Spinal cord (tissue), 10 donors: ENCODE measurements around the gene TCF7L2. TPM values are rescaled to one million over a fixed set of nuclear protein-coding genes. Genes with fewer than 3 reads are reported as not detected.
A peak's percentile ranks its signal among the peaks of the same experiment; 100 is the strongest.

Source experiments
- DNase-seq, 6 donors: peaks; one replicate each; pipeline versions ENCODE4 v3.0.0 to v3.0.0-alpha.2; 2013 to 2015; ENCODE audit warnings: low spot score in 6 of 6, low read depth in 4 of 6
- H3K27ac ChIP-seq: one replicate; pipeline ENCODE4 v1.5.1; 2013; ENCODE audit warnings: low read depth, low read length, control low read depth
- H3K27me3 ChIP-seq: one replicate; pipeline ENCODE4 v1.6.1; 2013; ENCODE audit warnings: low read length; ENCODE audit not compliant: control insufficient read depth, insufficient read depth
- H3K36me3 ChIP-seq: one replicate; pipeline ENCODE4 v1.6.1; 2013; ENCODE audit warnings: low read length; ENCODE audit not compliant: control insufficient read depth, insufficient read depth
- H3K4me1 ChIP-seq: one replicate; pipeline ENCODE4 v1.6.1; 2013; ENCODE audit warnings: low read length; ENCODE audit not compliant: control insufficient read depth, insufficient read depth
- H3K4me3 ChIP-seq: one replicate; pipeline ENCODE4 v1.5.1; 2013; ENCODE audit warnings: low read depth, low read length, control low read depth
- H3K9me3 ChIP-seq: one replicate; pipeline ENCODE4 v1.6.1; 2013; ENCODE audit warnings: low read length; ENCODE audit not compliant: control insufficient read depth, insufficient read depth
- WGBS: methylation state at CpG from one replicate; pipeline ENCODE4 v1.1.5; 2013; ENCODE audit warnings: missing lambda C conversion rate; ENCODE audit not compliant: insufficient coverage; 5-methylcytosine and 5-hydroxymethylcytosine counted together
- polyA plus RNA-seq, 2 donors: library from polyadenylated mRNA; unstranded; fragments of 120-200 nt; gene quantifications; one replicate each; pipeline ENCODE4 v1.2.1, GENCODE V29; 2013; ENCODE audit not compliant: insufficient read length in 2 of 2
- total RNA-seq, 2 donors: library from RNA; depleted of rRNA in 1 of 2; stranded (reverse); fragments of 120-200 nt in 1 of 2; fragments of >200 nt in 1 of 2; gene quantifications; one replicate each; pipeline versions ENCODE4 v1.2.3 to v1.2.4, GENCODE V29; 2013 to 2014
- donor health status: healthy.

Gene TCF7L2
- total and polyA plus RNA-seq, 4 donors, result 12.9 to 75.5 (median 36.6) TPM

GRCh38 chr10:113169111-113169510, 219.1 kb downstream of the TCF7L2 start:
- Histone ChIP-seq H3K27ac (peak overlapping the region; percentile 4), H3K4me3 (no peak overlapping the region), H3K27me3 (peaks cover 7% of the 10 kb centered on the region), H3K36me3 (peaks cover 6% of the 10 kb centered on the region), H3K9me3 (no peaks in the 10 kb centered on the region), H3K4me1 (peaks cover 8% of the 10 kb centered on the region)
- 76% methylated on average over 7 of the region's 10 CpGs for WGBS
- DNase-seq, result no peak

GRCh38 chr10:113169853-113170460, 219.9 kb downstream of the TCF7L2 start:
- peaks cover 7% of the 10 kb centered on the region for H3K27me3 ChIP-seq
- DNase-seq, result no peak
- no peak overlapping the region for H3K27ac ChIP-seq
- whole genome bisulfite sequencing, result 96% methylated on average over 11 of the region's 14 CpGs
- H3K36me3 ChIP-seq, result peaks cover 6% of the 10 kb centered on the region
- peaks cover 8% of the 10 kb centered on the region for H3K4me1 ChIP-seq
- no peak overlapping the region for H3K4me3 ChIP-seq
- no peaks in the 10 kb centered on the region for H3K9me3 ChIP-seq

GRCh38 chr10:113171662-113172061, 221.6 kb downstream of the TCF7L2 start:
- 97% methylated on average over 10 of the region's 11 CpGs for WGBS
- no peak overlapping the region for H3K4me3 ChIP-seq
- H3K27ac ChIP-seq, result no peak overlapping the region
- no peaks in the 10 kb centered on the region for H3K27me3 ChIP-seq
- peaks cover 10% of the 10 kb centered on the region for H3K4me1 ChIP-seq
- no peak for DNase-seq
- H3K9me3 ChIP-seq, result no peaks in the 10 kb centered on the region
- no peaks in the 10 kb centered on the region for H3K36me3 ChIP-seq

GRCh38 chr10:113175176-113175575, 225.1 kb downstream of the TCF7L2 start:
- H3K4me1 ChIP-seq, result peaks cover 25% of the 10 kb centered on the region
- H3K36me3 ChIP-seq, result no peaks in the 10 kb centered on the region
- WGBS, result 88% methylated on average over 1 of the region's 3 CpGs
- no peak for DNase-seq
- no peaks in the 10 kb centered on the region for H3K9me3 ChIP-seq
- no peaks in the 10 kb centered on the region for H3K27me3 ChIP-seq
- no peak overlapping the region for H3K27ac ChIP-seq
- no peak overlapping the region for H3K4me3 ChIP-seq

GRCh38 chr10:113175756-113176651, 226.0 kb downstream of the TCF7L2 start:
- Histone ChIP-seq H3K9me3 (no peaks in the 10 kb centered on the region), H3K4me1 (peaks cover 33% of the 10 kb centered on the region), H3K36me3 (no peaks in the 10 kb centered on the region), H3K27me3 (no peaks in the 10 kb centered on the region), H3K4me3 (no peak overlapping the region), H3K27ac (no peak overlapping the region)
- 87% methylated on average over 9 of the region's 17 CpGs for WGBS
- no peak for DNase-seq

- H3K27ac ChIP-seq, result peak overlapping the region; percentile 45
- 91% methylated on average over 3 of the region's 5 CpGs for WGBS
Observed at GRCh38 chr10:113176652-113177155, 226.7 kb downstream of the TCF7L2 start.

GRCh38 chr10:113177156-113177935, 227.3 kb downstream of the TCF7L2 start:
- Histone ChIP-seq H3K27ac (peak overlapping the region; percentile 45), H3K36me3 (no peaks in the 10 kb centered on the region), H3K4me1 (peaks cover 44% of the 10 kb centered on the region), H3K9me3 (no peaks in the 10 kb centered on the region), H3K4me3 (no peak overlapping the region), H3K27me3 (no peaks in the 10 kb centered on the region)
- WGBS, result 24% methylated on average over 11 of the region's 16 CpGs
- peak in 5 of 6 donors; percentile 47 to 91 (median 62) for DNase-seq

More at GRCh38 chr10:113176652-113177155, 226.7 kb downstream of the TCF7L2 start:
- no peaks in the 10 kb centered on the region for H3K36me3 ChIP-seq
- H3K9me3 ChIP-seq, result no peaks in the 10 kb centered on the region
- H3K4me3 ChIP-seq, result no peak overlapping the region
- peaks cover 38% of the 10 kb centered on the region for H3K4me1 ChIP-seq
- no peaks in the 10 kb centered on the region for H3K27me3 ChIP-seq
- DNase-seq, result no peak

GRCh38 chr10:113177936-113178335, 227.9 kb downstream of the TCF7L2 start:
- WGBS, result 75% methylated on average over 6 of the region's 11 CpGs

GRCh38 chr10:113178771-113179170, 228.7 kb downstream of the TCF7L2 start:
- WGBS, result 57% methylated on average over 3 of the region's 3 CpGs
- Histone ChIP-seq H3K9me3 (no peaks in the 10 kb centered on the region), H3K27me3 (no peaks in the 10 kb centered on the region), H3K4me1 (peaks cover 54% of the 10 kb centered on the region), H3K36me3 (no peaks in the 10 kb centered on the region), H3K4me3 (no peak overlapping the region), H3K27ac (no peak overlapping the region)
- DNase-seq, result no peak

More at GRCh38 chr10:113177936-113178335, 227.9 kb downstream of the TCF7L2 start:
- DNase-seq, result no peak
- Histone ChIP-seq H3K27ac (no peak overlapping the region), H3K4me3 (no peak overlapping the region), H3K27me3 (no peaks in the 10 kb centered on the region), H3K36me3 (no peaks in the 10 kb centered on the region), H3K4me1 (peaks cover 46% of the 10 kb centered on the region), H3K9me3 (no peaks in the 10 kb centered on the region)
